Lower leg skin (tissue), 3 donors: ENCODE results near the gene CARD11.

Experiments
- POLR2A ChIP-seq, 2 donors: fragments of 450-650 bp; IDR thresholded peaks; one replicate each; pipeline ENCODE4 v1.6.1; 2016 to 2017; ENCODE audit warnings: antibody characterized with exemption in 2 of 2, mild to moderate bottlenecking in 1 of 2, moderate library complexity in 1 of 2
- TF ChIP-seq, protein P1 (sequence below), 3 donors: fragments of 450-650 bp; IDR thresholded peaks; one replicate each; pipeline ENCODE4 v1.5.1; 2016; ENCODE audit warnings: antibody characterized with exemption in 3 of 3, mild to moderate bottlenecking in 3 of 3, moderate library complexity in 2 of 3

DNA sequence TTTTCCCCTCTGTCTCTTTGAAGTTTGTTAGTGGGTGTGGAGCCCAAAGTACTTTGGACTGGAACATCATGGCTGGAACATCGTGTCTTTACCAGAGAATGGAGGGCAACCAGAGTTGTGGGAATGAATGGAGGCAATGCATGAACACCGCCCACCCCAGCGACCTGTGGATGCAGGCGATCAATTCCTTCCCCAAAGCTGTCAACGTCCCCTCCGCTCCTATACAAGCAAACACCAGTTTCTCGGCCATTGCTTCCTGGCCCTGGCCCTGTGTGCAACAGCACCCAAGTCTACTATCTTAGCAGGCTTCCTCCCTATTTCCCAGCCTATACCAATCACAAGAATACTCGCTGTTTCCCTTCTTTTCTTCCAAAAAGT is 62.6 kb downstream of the CARD11 start:
- no peak for TF ChIP-seq POLR2A (IDR thresholded peaks at IDR 0.05)
- TF ChIP-seq, protein P1, sequence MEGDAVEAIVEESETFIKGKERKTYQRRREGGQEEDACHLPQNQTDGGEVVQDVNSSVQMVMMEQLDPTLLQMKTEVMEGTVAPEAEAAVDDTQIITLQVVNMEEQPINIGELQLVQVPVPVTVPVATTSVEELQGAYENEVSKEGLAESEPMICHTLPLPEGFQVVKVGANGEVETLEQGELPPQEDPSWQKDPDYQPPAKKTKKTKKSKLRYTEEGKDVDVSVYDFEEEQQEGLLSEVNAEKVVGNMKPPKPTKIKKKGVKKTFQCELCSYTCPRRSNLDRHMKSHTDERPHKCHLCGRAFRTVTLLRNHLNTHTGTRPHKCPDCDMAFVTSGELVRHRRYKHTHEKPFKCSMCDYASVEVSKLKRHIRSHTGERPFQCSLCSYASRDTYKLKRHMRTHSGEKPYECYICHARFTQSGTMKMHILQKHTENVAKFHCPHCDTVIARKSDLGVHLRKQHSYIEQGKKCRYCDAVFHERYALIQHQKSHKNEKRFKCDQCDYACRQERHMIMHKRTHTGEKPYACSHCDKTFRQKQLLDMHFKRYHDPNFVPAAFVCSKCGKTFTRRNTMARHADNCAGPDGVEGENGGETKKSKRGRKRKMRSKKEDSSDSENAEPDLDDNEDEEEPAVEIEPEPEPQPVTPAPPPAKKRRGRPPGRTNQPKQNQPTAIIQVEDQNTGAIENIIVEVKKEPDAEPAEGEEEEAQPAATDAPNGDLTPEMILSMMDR (IDR thresholded peaks at IDR 0.05): no peak
